Erythroblast (primary cell): ENCODE data around the gene TRAPPC2.

Experiments used
- GATA1 ChIP-seq: IDR thresholded peaks from 2 replicates; pipeline ENCODE4 v1.6.1; 2011; ENCODE audit warnings: low read depth, mild to moderate bottlenecking, control low read depth, low read length, moderate library complexity
- POLR2A ChIP-seq: IDR thresholded peaks from 2 replicates; pipeline ENCODE4 v1.6.1; 2011; ENCODE audit warnings: mild to moderate bottlenecking, low read length

- TF ChIP-seq POLR2A (no peak), GATA1 (no peak)
Observed at GRCh38 chrX:13742397-13743176, 8.2 kb upstream of the TRAPPC2 start.
